GM18505 (cell line): ENCODE results near the gene KMO.

Experiments used
- ATAC-seq: cut with Tn5 transposase; IDR thresholded peaks from one replicate; pipeline ENCODE4 v1.9.1; 2021; ENCODE audit not compliant: unreplicated experiment
- POLR2A ChIP-seq: IDR thresholded peaks from 4 replicates; pipeline ENCODE4 v1.6.1; 2011; ENCODE audit warnings: borderline replicate concordance; ENCODE audit not compliant: insufficient read depth, insufficient read length; ENCODE audit errors: extremely low read depth

The KMO gene

DNA sequence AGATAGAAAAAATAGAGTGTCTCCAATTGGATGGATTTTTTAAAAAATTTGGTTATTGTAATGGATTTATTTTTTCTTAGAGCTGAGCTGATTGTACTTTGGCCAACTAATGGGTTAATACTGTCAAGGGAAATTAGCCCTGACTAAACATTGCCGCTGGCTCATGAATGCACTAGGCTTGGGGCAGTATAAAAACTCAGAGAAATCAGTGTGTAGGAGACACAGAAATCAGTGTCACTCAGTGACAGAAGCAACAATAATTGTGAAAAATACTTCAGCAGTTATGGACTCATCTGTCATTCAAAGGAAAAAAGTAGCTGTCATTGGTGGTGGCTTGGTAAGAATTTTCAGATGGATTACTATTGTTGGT lies at the start of gene KMO:
KMO (plus strand) TSS at position 217 of the 370 bp plus-strand sequence; CDS start at position 284, 67 bp downstream.
- ATAC-seq: peak; percentile 26
- peak; percentile 33 for TF ChIP-seq POLR2A

DNA sequence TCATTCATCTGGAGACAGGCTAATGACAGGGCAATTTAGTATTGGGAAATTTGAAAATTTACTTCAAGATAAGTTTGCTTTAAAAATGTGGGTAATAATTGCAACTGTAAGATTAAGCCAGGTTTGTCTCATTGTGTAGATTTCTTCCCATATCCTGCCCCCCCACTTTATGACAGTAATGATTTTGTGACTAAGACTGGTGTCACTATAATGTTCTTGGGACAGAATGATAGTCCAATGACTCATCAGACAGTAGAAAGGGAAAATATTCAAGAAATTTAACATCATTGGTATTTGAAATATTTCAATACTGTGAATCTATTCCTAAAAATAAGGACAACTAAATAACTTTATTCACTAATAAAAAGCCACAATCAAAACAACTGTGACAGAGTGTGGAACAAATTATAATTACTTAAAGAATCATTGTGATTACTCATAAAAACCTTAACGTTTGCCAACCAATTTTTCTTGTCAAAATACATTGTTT lies 49.4 kb upstream of the KMO start:
- no peak for ATAC-seq

DNA sequence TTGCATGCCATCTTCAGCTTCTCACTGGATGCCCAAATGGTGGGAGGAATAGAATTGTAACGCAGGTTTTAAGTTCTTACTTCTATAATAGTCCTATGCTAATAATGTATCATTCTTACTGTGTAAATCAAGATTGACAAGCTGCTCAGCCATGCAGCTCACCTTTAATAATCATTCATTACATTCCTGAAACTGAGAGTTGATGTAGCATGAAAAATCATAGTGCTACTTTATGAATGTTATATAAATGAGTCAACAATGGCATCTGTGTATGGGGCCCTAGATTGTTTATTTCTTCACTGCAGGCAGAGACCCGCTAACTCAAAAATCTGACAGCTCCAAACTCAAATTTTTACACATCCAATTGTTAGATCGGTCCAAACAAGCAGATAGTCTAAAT lies 47.0 kb upstream of the KMO start:
- TF ChIP-seq POLR2A: no peak
- peak; percentile 79 for ATAC-seq

More for the DNA sequence above, 49.4 kb upstream of the KMO start:
- TF ChIP-seq POLR2A: no peak

DNA sequence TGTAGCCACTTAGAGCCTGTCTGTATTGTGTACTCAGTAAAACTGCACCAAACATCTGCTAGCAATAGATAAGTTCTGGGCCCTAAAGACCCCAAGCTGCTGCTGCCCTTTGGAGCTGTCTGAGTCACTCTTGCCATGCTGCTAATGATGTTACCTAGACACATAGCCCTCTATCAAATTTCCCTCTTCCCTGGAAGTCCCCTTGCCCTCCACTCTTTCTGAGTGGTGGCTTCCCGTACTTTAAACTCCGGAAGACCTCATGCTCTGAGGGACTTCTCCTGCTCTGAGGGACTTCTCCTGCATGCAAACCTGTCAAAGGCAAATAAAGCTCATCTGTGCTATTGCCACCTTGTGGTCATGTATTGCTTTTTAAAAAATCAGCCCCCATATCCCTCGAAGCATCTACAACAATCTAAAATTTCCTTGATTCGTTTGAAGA lies 46.6 kb upstream of the KMO start:
- ATAC-seq: peak; percentile 62
- no peak for TF ChIP-seq POLR2A

DNA sequence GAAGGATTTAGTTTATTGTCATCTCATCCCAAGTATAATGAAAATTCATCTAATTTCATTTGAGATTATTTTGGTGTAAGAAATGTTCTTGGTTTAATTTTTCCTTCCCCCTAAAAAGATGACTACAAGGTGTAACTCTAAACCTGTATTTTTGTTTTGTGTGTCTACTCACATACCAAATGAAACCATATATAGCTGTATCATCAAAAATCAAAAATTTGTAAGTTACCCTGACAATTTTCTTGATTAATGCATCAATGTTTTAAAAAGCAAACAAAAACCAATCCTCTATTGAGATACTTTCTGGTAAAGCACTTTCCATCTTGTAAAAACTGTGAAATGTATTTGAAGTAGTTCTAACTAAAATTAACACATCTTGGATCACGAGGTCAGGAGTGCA lies 43.4 kb upstream of the KMO start:
- ATAC-seq: no peak

DNA sequence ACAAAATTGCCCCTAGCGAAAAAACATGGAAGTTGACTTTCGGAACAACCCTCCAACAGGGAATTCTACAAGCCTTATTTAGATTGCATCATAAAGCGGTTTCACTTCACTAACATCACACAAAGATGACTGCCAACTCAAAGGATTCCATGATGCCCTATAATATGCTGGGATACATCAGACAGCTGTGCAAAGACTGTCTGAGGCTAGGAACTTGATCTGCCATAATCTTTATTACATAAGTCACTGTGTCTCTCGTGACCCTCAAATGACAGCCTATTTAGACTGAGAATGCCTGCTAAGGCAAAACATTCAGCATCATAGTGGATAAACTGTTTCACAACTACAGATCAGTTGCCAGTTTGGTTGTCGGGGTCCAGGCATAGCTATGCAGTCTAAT lies 36.4 kb upstream of the KMO start:
- ATAC-seq: no peak
- TF ChIP-seq POLR2A: no peak

More for the DNA sequence above, 43.4 kb upstream of the KMO start:
- TF ChIP-seq POLR2A: no peak

DNA sequence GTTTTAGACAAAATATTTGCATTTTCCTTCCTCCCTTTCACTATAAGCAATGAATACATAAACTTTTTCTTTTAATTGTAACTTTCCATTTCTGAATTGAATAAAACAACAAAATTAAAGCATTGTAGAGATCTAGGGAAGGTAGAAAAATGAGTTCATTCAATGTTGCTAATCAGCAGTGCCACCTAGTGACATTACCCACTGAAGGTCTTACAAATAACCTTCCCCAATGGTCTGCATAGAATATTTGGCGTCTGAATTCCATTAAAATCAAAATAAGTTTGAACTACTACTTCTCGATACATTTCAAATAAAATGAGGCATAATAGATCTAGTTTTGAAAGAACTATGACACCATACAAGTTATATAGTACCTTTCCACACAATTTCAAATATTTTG lies 32.3 kb upstream of the KMO start:
- no peak for TF ChIP-seq POLR2A

DNA sequence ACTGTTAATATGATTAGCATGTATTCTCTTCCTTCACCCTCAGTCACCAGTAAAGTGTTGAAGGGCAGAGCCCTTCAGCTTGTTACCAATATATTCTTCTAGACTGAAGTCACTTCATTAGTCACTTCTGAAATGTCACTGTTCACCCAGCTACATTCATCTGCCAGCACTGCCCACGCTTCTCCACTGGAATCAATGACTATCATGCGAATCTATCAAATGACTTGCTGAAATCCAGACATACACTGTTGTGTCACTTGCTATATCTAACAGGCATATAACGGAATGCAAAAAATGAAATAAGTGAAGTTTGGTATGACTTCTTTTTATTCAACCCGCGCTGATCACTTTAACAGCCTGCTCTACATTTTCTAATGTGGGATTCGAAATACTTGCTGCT lies 28.7 kb upstream of the KMO start:
- TF ChIP-seq POLR2A: no peak
- ATAC-seq: no peak

More for the DNA sequence above, 32.3 kb upstream of the KMO start:
- ATAC-seq: no peak

DNA sequence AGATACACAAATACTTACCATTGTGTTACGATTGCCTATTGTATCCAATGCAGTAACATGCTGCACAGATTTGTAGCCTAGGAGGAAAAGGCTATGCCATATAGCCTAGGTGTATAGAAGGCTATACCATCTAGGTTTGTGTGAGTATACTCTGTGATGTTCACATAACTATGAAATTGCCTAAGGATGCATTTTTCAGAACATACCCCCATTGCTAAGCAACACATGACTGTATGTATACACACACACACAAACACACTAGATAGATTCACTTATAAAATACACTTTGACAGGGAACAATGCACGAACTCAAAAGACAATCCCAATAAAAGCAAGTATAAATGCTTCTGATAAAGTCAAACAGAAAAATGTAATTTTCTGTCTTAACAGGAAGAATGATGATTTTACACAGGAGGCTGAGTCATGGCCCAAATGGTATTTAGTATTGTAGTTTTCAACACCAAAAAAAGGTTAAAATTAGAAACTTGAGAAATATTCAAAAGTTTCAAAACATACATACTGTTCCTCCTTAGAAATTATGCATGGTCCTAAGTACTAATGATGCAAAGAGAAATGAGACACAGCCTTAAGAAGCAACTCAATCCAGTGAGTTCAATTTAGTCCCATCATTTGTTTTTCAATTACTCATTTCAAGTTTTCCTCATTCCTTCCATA lies 24.9 kb upstream of the KMO start:
- no peak for TF ChIP-seq POLR2A
- no peak for ATAC-seq

DNA sequence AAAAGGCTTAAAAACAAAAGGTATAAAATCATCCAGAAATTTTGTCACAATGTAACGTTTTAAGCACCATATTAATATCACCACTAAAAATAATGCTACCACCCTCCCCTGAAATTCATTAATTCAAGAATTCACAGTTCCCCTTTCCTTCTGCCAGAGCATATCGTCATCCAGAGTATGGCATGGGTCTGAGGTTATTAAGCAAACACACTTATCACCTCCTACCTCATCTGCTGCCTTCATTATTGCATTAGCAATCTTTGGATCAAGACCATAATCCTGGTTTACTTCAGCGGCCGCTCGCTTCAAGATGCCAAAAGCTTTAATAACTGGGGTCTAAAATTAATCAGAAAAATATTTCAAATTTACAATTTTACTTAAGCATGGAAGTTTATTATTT lies 18.8 kb upstream of the KMO start:
- no peak for ATAC-seq
- TF ChIP-seq POLR2A: no peak

DNA sequence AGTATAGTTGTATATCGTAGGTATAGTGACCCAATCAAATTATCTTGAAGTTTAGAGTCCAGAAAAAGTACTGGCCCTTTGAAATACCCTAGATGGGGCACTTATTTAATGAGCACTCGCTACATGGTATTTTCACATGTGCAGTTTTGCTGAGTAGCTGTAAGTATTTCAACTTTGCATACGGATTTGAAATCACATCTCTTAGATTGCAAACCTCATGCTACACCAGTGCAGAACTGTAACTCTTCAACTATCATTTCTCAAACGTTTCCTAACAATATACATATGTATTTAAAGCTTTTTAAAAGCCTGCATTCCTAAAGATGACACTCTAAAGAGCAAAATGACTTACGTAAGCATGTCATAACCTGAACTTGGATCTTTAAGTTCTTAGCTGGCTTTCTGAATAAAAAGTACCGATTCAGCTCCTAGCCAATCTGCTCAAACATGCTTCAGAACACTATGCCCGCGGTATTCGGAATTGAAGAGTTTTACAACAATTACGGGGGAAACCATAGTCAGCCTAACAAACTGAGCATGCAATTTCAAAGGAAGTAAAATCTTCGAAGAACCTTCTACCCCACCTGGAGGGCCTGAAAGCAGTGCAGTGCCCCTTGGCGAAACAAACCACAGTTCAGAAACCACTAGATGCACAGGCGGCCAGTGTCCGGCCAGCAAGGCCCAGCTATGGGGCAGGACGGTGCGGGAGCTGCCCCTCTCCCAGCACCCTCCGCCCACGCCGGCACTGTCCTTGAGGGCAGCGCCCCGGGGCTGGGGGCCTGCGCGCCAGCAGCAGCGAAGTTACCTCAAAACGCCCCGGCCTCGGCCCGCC lies 13.5 kb upstream of the KMO start:
- ATAC-seq: peak; percentile 40
- no peak for TF ChIP-seq POLR2A

DNA sequence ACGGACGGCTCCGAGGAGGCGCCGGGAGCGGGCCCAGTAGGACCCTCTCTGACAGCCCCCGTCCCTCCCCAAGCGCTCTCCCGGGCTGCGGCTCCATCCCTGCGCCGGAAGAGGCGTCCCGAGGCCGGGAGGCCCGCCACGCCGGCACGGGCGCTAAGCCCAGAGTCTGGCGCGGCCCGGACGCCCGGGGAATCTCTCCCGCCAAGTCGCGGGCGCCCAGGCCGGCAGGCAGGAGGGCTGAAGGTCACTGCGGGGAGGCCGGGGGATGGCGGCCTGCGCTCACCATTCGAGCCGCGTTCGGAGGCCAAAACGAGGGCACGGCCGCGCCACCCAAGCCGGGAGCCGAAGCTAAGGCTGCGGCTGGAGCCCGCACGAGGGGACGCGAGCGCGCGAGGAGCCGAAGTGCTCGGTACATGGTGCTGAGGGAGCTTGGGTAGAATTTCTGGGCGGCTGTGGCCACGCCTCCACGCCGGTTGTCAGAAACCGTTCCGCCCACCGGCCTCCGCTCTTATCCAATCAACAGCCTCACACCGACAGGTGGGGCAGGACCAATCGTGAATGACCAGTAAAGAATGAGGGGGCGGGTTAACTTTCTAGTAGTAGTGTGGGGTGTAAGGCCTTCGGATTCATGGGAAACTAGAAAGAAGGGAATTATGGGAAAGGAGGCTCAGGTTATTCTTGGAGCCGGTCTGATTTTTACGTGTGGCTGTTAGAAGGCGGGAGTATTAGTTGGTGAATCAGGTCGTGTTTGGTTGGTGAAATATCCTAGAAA lies 12.7 kb upstream of the KMO start, which contains the start of gene FH:
FH (minus strand) TSS at position 448 of the 772 bp plus-strand sequence; CDS start at position 415, 33 bp downstream.
- TF ChIP-seq POLR2A: peak; percentile 96

DNA sequence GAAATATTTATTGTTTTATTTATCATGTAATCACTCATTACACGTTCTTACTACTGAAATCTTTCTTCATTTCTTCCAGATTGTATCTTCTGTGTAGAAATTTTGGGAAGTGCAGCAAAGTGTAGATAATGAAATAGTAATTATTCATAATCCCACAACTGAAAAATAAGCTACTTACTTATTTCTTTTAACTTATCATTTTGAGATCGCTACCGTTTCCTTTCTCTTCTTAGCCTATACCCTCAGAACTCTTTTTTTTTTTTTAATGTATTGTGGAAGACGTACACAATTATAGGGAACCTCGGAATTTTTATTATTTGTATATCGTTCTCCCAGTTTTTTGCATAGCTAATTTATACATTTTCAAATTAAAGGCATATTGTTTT lies 12.1 kb upstream of the KMO start:
- ATAC-seq: no peak
- TF ChIP-seq POLR2A: no peak

More for the DNA sequence above, 12.7 kb upstream of the KMO start, which contains the start of gene FH:
- peak; percentile 97 for ATAC-seq
